Right lobe of liver (tissue), 6 donors: ENCODE measurements around the gene C12orf42. TPM values are rescaled to one million over a fixed set of nuclear protein-coding genes. Genes with fewer than 3 reads are reported as not detected.

Source experiments
- ATAC-seq, 4 donors: fragments of 200-7000 bp; cut with Tn5 transposase; one replicate each; pipeline ENCODE4 v1.9.1; 2020; ENCODE audit warnings: mild to moderate bottlenecking in 4 of 4, moderate library complexity in 4 of 4
- DNase-seq, 3 donors: peaks; one replicate each; pipeline ENCODE4 v3.0.0-alpha.2; 2020
- H3K27ac ChIP-seq, 3 donors: fragments of 200-600 bp; one replicate each; pipeline ENCODE4 v1.8.0; 2022
- H3K27me3 ChIP-seq, 2 donors: fragments of 200-600 bp; one replicate each; pipeline ENCODE4 v1.8.0; 2022
- H3K36me3 ChIP-seq, 4 donors: fragments of 200-600 bp; sonication (generic) in 1 of 4; one replicate each; pipeline versions ENCODE4 v1.5.1 to v1.8.0; 2017 to 2022; ENCODE audit warnings: control low read depth in 1 of 4
- H3K4me1 ChIP-seq, 4 donors: fragments of 200-600 bp; sonication (generic) in 1 of 4; one replicate each; pipeline versions ENCODE4 v1.5.1 to v1.8.0; 2017 to 2022; ENCODE audit warnings: control low read depth in 1 of 4
- H3K4me3 ChIP-seq, 3 donors: fragments of 200-600 bp; one replicate each; pipeline ENCODE4 v1.8.0; 2022
- H3K9me3 ChIP-seq, 4 donors: fragments of 200-600 bp; sonication (generic) in 1 of 4; one replicate each; pipeline versions ENCODE4 v1.5.1 to v1.8.0; 2017 to 2022; ENCODE audit warnings: control low read depth in 1 of 4
- CTCF ChIP-seq, 4 donors: fragments of 200-600 bp in 3 of 4; fragments of 450-650 bp in 1 of 4; IDR thresholded peaks; one replicate each; pipeline versions ENCODE4 v1.5.1 to v1.8.0; 2016 to 2022; ENCODE audit warnings: antibody characterized with exemption in 4 of 4, mild to moderate bottlenecking in 2 of 4
- POLR2A ChIP-seq: fragments of 450-650 bp; IDR thresholded peaks from one replicate; pipeline ENCODE4 v1.6.1; 2017; ENCODE audit warnings: antibody characterized with exemption, mild to moderate bottlenecking
- WGBS: methylation state at CpG from one replicate; pipeline ENCODE4 v1.1.6; 2018; ENCODE audit warnings: low coverage, low lambda C conversion rate; ENCODE audit not compliant: insufficient coverage; ENCODE audit errors: missing lambda C conversion rate; 5-methylcytosine and 5-hydroxymethylcytosine counted together
- intact Hi-C, 2 donors: fragments of 100-400 bp; cut with DNase I; formaldehyde crosslinking; loops; one replicate each; pipeline versions ENCODE4 v1.11.2 to v1.14.1; 2022
- total RNA-seq, 6 experiments: library from RNA; depleted of rRNA in 2 of 6; stranded (reverse); fragments of >200 nt in 2 of 6; fragmentation: NEBNext Ultra II Directional in 3 of 6; extraction: Animal tissue kit (Norgen Biotek cat#: 25700) in 3 of 6; gene quantifications; one replicate each; pipeline versions ENCODE4 v1.1.0 to v1.2.4, GENCODE V29; 2016 to 2023
- donor health status: DM: no; HTN: yes; CAD: no.
- donor health status: DM: no; HTN: no; CAD: no.
- donor health status: DM: no; HTN: no; CAD: no.
- donor health status: DM: no; HTN: yes; CAD: no.
- donor health status: DM: no; HTN: yes; CAD: no.

Gene C12orf42
- total RNA-seq, 6 experiments from 2014 or later = not detected

GRCh38 chr12:103494051-103494733 is 1.6 kb downstream of the C12orf42 start:
- Histone ChIP-seq H3K9me3 (no peaks in the 10 kb centered on the region), H3K4me1 (peaks cover 0 to 8% (median 0%) of the 10 kb centered on the region in 4 donors), H3K4me3 (no peak overlapping the region), H3K36me3 (no peaks in the 10 kb centered on the region), H3K27me3 (no peaks in the 10 kb centered on the region), H3K27ac (no peak overlapping the region)
- DNase-seq (no peak), ATAC-seq (no peak)
- intact Hi-C loops = no loop called here
- TF ChIP-seq POLR2A = no peak
- TF ChIP-seq CTCF (IDR thresholded peaks at IDR 0.05) = no peak
- 72% methylated on average over 5 of the region's 5 CpGs for WGBS

- 83% methylated on average over 4 of the region's 4 CpGs for WGBS
- Histone ChIP-seq H3K36me3 (no peaks in the 10 kb centered on the region), H3K9me3 (no peaks in the 10 kb centered on the region), H3K27me3 (no peaks in the 10 kb centered on the region), H3K4me1 (peaks cover 0 to 8% (median 0%) of the 10 kb centered on the region in 4 donors), H3K4me3 (no peak overlapping the region), H3K27ac (no peak overlapping the region)
- intact Hi-C loops = no loop called here
- TF ChIP-seq CTCF (IDR thresholded peaks at IDR 0.05) (no peak), POLR2A (no peak)
- DNase-seq (no peak), ATAC-seq (no peak)
Observed at GRCh38 chr12:103493199-103493598, 2.6 kb downstream of the C12orf42 start.

GRCh38 chr12:103482365-103482764 is 13.4 kb downstream of the C12orf42 start:
- H3K27me3 ChIP-seq = no peaks in the 10 kb centered on the region
- no peak for TF ChIP-seq CTCF (IDR thresholded peaks at IDR 0.05)
- no peak for TF ChIP-seq POLR2A
- H3K27ac ChIP-seq = no peak overlapping the region
- no peaks in the 10 kb centered on the region for H3K9me3 ChIP-seq
- 48% methylated on average over 4 of the region's 4 CpGs for WGBS
- no peaks in the 10 kb centered on the region for H3K36me3 ChIP-seq
- intact Hi-C loops = no loop called here
- ATAC-seq = no peak
- no peak for DNase-seq
- H3K4me3 ChIP-seq = no peak overlapping the region
- H3K4me1 ChIP-seq = no peaks in the 10 kb centered on the region

GRCh38 chr12:103475073-103475472 is 20.7 kb downstream of the C12orf42 start:
- TF ChIP-seq POLR2A = no peak
- no peak for TF ChIP-seq CTCF (IDR thresholded peaks at IDR 0.05)
- Histone ChIP-seq H3K27ac (no peak overlapping the region), H3K27me3 (no peaks in the 10 kb centered on the region), H3K9me3 (no peaks in the 10 kb centered on the region), H3K4me1 (no peaks in the 10 kb centered on the region), H3K36me3 (no peaks in the 10 kb centered on the region), H3K4me3 (no peak overlapping the region)
- WGBS = 45% methylated on average over 2 of the region's 2 CpGs
- ATAC-seq = no peak
- intact Hi-C loops = no loop called here
- DNase-seq = no peak

- no peaks in the 10 kb centered on the region for H3K4me1 ChIP-seq
- H3K4me3 ChIP-seq = no peak overlapping the region
- no peaks in the 10 kb centered on the region for H3K27me3 ChIP-seq
- intact Hi-C loops = no loop called here
- no peak for ATAC-seq
- H3K27ac ChIP-seq = no peak overlapping the region
- TF ChIP-seq CTCF (IDR thresholded peaks at IDR 0.05) (no peak), POLR2A (no peak)
- H3K36me3 ChIP-seq = no peaks in the 10 kb centered on the region
- no peaks in the 10 kb centered on the region for H3K9me3 ChIP-seq
- no peak for DNase-seq
Observed at GRCh38 chr12:103470664-103471063, 25.1 kb downstream of the C12orf42 start.
